CD4-positive, CD25-positive, alpha-beta regulatory T cell (primary cell): ENCODE measurements around the gene PDZD7. TPM values are rescaled to one million over a fixed set of nuclear protein-coding genes. Genes with fewer than 3 reads are reported as not detected.

Experiments used
- ATAC-seq, 2 donors: fragments of 150-1000 bp; cut with Tn5 transposase; one replicate each; pipeline ENCODE4 v1.10.0; 2021; ENCODE audit warnings: low read depth in 2 of 2, moderate number of reproducible peaks in 2 of 2, moderate library complexity in 1 of 2
- DNase-seq, 3 donors: peaks; one replicate each; pipeline versions ENCODE4 v3.0.0 to v3.0.0-alpha.2; 2012 to 2022; ENCODE audit warnings: mixed read lengths in 1 of 3
- H3K27ac ChIP-seq: one replicate; pipeline ENCODE4 v1.7.0; 2013; ENCODE audit warnings: mild to moderate bottlenecking, low read length; ENCODE audit not compliant: insufficient read depth, poor library complexity, severe bottlenecking
- H3K27me3 ChIP-seq: one replicate; pipeline ENCODE4 v1.7.0; 2013; ENCODE audit warnings: low read length; ENCODE audit not compliant: control insufficient read depth, insufficient read depth
- H3K36me3 ChIP-seq: one replicate; pipeline ENCODE4 v1.7.0; 2013; ENCODE audit warnings: mild to moderate bottlenecking, low read length, moderate library complexity; ENCODE audit not compliant: control insufficient read depth, insufficient read depth
- H3K4me1 ChIP-seq: 2 replicates; pipeline ENCODE4 v1.7.0; 2013; ENCODE audit warnings: mild to moderate bottlenecking, low read length; ENCODE audit not compliant: insufficient read depth, control insufficient read depth, poor library complexity, severe bottlenecking
- H3K4me3 ChIP-seq: one replicate; pipeline ENCODE4 v1.7.0; 2013; ENCODE audit warnings: low read depth, mild to moderate bottlenecking, low read length, moderate library complexity
- H3K9me3 ChIP-seq, 2 experiments: 1 replicate in 1 of 2; 2 replicates in 1 of 2; pipeline ENCODE4 v1.7.0; 2013; ENCODE audit warnings: low read length in 2 of 2, mild to moderate bottlenecking in 1 of 2, moderate library complexity in 1 of 2; ENCODE audit not compliant: control insufficient read depth in 2 of 2
- H3K27ac Mint-ChIP-seq, 3 donors: one replicate each; pipeline ENCODE4 v1.8.0; 2020 to 2022; ENCODE audit warnings: mild to moderate bottlenecking in 3 of 3, mixed read lengths in 3 of 3, moderate library complexity in 2 of 3
- H3K27me3 Mint-ChIP-seq: one replicate; pipeline ENCODE4 v1.8.0; 2022; ENCODE audit warnings: mild to moderate bottlenecking, mixed read lengths
- H3K36me3 Mint-ChIP-seq: one replicate; pipeline ENCODE4 v1.8.0; 2020; ENCODE audit warnings: mixed read lengths
- H3K4me1 Mint-ChIP-seq, 4 donors: one replicate each; pipeline ENCODE4 v1.8.0; 2020 to 2022; ENCODE audit warnings: mixed read lengths in 4 of 4, mild to moderate bottlenecking in 1 of 4
- H3K4me3 Mint-ChIP-seq, 4 donors: one replicate each; pipeline ENCODE4 v1.8.0; 2020 to 2022; ENCODE audit warnings: mild to moderate bottlenecking in 4 of 4, mixed read lengths in 4 of 4, moderate library complexity in 3 of 4
- H3K9me3 Mint-ChIP-seq, 7 donors: one replicate each; pipeline ENCODE4 v1.8.0; 2020 to 2022; ENCODE audit warnings: mixed read lengths in 7 of 7, mild to moderate bottlenecking in 3 of 7, moderate library complexity in 2 of 7
- polyA plus RNA-seq, 4 donors: library from polyadenylated mRNA; unstranded; fragments of 300-500 nt; fragmentation: Illumina TruSeq; gene quantifications; one replicate each; pipeline ENCODE4 v1.2.3, GENCODE V29; 2021
- total RNA-seq: library from RNA; stranded (reverse); gene quantifications from one replicate; pipeline ENCODE4 v1.2.3, GENCODE V29; 2022

The PDZD7 gene
- total and polyA plus RNA-seq, 5 donors from 2014 or later = 0.59 to 3.5 (median 0.78) TPM

- Mint-ChIP-seq H3K9me3 (no peaks in the 10 kb centered on the region), H3K27me3 (peaks cover 21% of the 10 kb centered on the region), H3K36me3 (peaks cover 3% of the 10 kb centered on the region), H3K4me3 (peak overlapping the region; percentile 92 to 95 (median 94)), H3K4me1 (peaks cover 6 to 36% (median 16%) of the 10 kb centered on the region in 4 donors), H3K27ac (peak overlapping the region; percentile 40 to 95 (median 93))
- peak; percentile 82 to 94 (median 93) for DNase-seq
- Histone ChIP-seq H3K4me1 (peaks cover 37% of the 10 kb centered on the region), H3K27me3 (peaks cover 14% of the 10 kb centered on the region), H3K4me3 (peak overlapping the region; percentile 97), H3K27ac (peak overlapping the region; percentile 86), H3K36me3 (no peaks in the 10 kb centered on the region), H3K9me3 (no peaks in the 10 kb centered on the region)
- peak; percentile 69 to 73 for ATAC-seq
Observed at GRCh38 chr10:101060036-101060950, 29.4 kb upstream of the PDZD7 start.

DNA sequence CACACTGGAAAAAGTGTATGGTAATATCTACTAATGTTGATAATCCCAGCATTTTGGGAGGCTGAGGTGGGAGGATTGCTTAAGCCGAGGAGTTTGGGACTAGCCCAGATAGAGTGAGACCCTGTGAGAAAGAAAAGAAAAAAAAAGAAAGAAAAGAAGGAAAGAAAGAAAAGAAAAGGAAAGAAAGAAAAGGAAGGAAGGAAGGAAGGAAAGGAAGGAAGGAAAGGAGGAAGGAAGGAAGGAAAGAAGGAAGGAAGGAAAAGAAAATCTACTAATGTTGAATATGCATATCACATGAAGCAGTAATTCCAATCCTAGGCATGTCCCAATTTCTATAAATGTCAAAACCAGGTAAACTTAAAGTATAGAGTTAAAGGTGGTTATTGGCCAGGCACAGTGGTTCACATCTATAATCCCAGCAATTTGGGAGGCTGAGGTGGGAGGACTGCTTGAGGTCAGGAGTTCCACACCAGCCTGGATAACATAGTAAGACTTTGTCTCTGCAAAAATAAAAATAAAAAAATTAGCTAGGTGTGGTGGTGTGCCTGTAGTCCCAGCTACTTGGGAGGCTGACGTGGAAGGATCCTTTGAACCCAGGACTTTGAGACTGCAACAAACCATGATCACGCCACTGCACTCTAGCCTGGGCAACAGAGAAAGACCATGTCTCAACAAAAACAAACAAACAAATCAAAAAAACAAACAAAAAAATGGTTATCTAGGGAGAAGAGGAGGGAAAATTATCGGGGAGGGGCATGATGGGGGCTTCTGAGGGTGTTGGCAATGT is 25.6 kb upstream of the PDZD7 start:
- Histone ChIP-seq H3K27ac (no peak overlapping the region), H3K4me3 (no peak overlapping the region), H3K27me3 (no peaks in the 10 kb centered on the region), H3K9me3 (no peaks in the 10 kb centered on the region), H3K36me3 (no peaks in the 10 kb centered on the region), H3K4me1 (peaks cover 18% of the 10 kb centered on the region)
- Mint-ChIP-seq H3K27me3 (peaks cover 5% of the 10 kb centered on the region), H3K36me3 (no peaks in the 10 kb centered on the region), H3K9me3 (no peaks in the 10 kb centered on the region), H3K27ac (peak overlapping the region in 1 of 3 donors; percentile 90), H3K4me3 (peak overlapping the region in 2 of 4 donors; percentile 6 to 92), H3K4me1 (peaks cover 6 to 16% (median 14%) of the 10 kb centered on the region in 4 donors)
- no peak for ATAC-seq
- no peak for DNase-seq

- H3K9me3 Mint-ChIP-seq = no peaks in the 10 kb centered on the region
- H3K27me3 ChIP-seq = no peaks in the 10 kb centered on the region
- ATAC-seq = no peak
Observed at GRCh38 chr10:101055411-101055810, 24.5 kb upstream of the PDZD7 start.

GRCh38 chr10:101054876-101055275 is 23.9 kb upstream of the PDZD7 start:
- no peak overlapping the region for H3K4me3 ChIP-seq
- no peak overlapping the region for H3K27ac Mint-ChIP-seq
- DNase-seq = no peak
- no peaks in the 10 kb centered on the region for H3K9me3 Mint-ChIP-seq
- no peaks in the 10 kb centered on the region for H3K36me3 ChIP-seq
- no peaks in the 10 kb centered on the region for H3K27me3 ChIP-seq
- H3K4me1 Mint-ChIP-seq = peaks cover 7 to 17% (median 7%) of the 10 kb centered on the region in 4 donors
- H3K4me1 ChIP-seq = peaks cover 13% of the 10 kb centered on the region
- H3K9me3 ChIP-seq = no peaks in the 10 kb centered on the region
- H3K4me3 Mint-ChIP-seq = peak overlapping the region in 1 of 4 donors; percentile 73
- peaks cover 3% of the 10 kb centered on the region for H3K36me3 Mint-ChIP-seq
- H3K27ac ChIP-seq = no peak overlapping the region
- H3K27me3 Mint-ChIP-seq = peaks cover 7% of the 10 kb centered on the region
- ATAC-seq = no peak

More at GRCh38 chr10:101055411-101055810, 24.5 kb upstream of the PDZD7 start:
- no peak overlapping the region for H3K4me3 ChIP-seq
- H3K4me1 ChIP-seq = peaks cover 13% of the 10 kb centered on the region
- H3K9me3 ChIP-seq = no peaks in the 10 kb centered on the region
- Mint-ChIP-seq H3K36me3 (peaks cover 3% of the 10 kb centered on the region), H3K27ac (no peak overlapping the region), H3K27me3 (peaks cover 5% of the 10 kb centered on the region), H3K4me3 (peak overlapping the region in 1 of 4 donors; percentile 73), H3K4me1 (peaks cover 9 to 16% (median 11%) of the 10 kb centered on the region in 4 donors)
- H3K27ac ChIP-seq = no peak overlapping the region
- DNase-seq = no peak
- H3K36me3 ChIP-seq = no peaks in the 10 kb centered on the region

- Mint-ChIP-seq H3K27me3 (peaks cover 13% of the 10 kb centered on the region), H3K36me3 (peaks cover 3% of the 10 kb centered on the region), H3K4me3 (no peak overlapping the region), H3K4me1 (peaks cover 4 to 17% (median 6%) of the 10 kb centered on the region in 4 donors), H3K27ac (no peak overlapping the region), H3K9me3 (no peaks in the 10 kb centered on the region)
- Histone ChIP-seq H3K27me3 (peaks cover under 1% of the 10 kb centered on the region), H3K27ac (no peak overlapping the region), H3K4me1 (peaks cover 11% of the 10 kb centered on the region), H3K36me3 (no peaks in the 10 kb centered on the region), H3K4me3 (no peak overlapping the region), H3K9me3 (no peaks in the 10 kb centered on the region)
- DNase-seq (no peak), ATAC-seq (no peak)
Observed at GRCh38 chr10:101054351-101054750, 23.4 kb upstream of the PDZD7 start.

- H3K36me3 ChIP-seq = no peaks in the 10 kb centered on the region
- H3K4me1 ChIP-seq = peaks cover 11% of the 10 kb centered on the region
- no peak overlapping the region for H3K27ac ChIP-seq
- Mint-ChIP-seq H3K4me1 (peaks cover 5 to 21% (median 10%) of the 10 kb centered on the region in 4 donors), H3K9me3 (no peaks in the 10 kb centered on the region), H3K4me3 (no peak overlapping the region), H3K36me3 (peaks cover 3% of the 10 kb centered on the region), H3K27ac (no peak overlapping the region), H3K27me3 (peaks cover 21% of the 10 kb centered on the region)
- no peak for DNase-seq
- H3K27me3 ChIP-seq = peaks cover 9% of the 10 kb centered on the region
- H3K4me3 ChIP-seq = no peak overlapping the region
- ATAC-seq = no peak
- no peaks in the 10 kb centered on the region for H3K9me3 ChIP-seq
Observed at GRCh38 chr10:101053516-101053915, 22.6 kb upstream of the PDZD7 start.

DNA sequence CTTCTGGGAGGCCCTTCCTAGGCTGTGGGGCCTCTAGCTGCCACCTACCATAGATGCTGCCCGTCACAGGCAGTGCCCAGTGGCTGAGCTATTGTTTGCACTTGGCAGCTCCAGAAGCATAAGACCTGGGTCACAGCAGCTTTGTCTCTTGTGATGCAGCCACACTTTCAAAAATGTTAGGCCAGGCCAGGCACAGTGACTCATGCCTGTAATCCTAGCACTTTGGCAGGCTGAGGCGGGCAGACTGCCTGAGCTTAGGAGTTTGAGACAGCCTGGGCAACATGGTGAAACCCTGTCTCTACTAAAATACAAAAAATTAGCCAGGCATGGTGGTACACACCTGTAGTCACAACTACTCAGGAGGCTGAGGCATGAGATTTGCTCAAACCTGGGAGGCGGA is 21.4 kb upstream of the PDZD7 start:
- Histone ChIP-seq H3K36me3 (no peaks in the 10 kb centered on the region), H3K4me1 (peaks cover 11% of the 10 kb centered on the region), H3K27ac (no peak overlapping the region), H3K27me3 (peaks cover 10% of the 10 kb centered on the region), H3K9me3 (no peaks in the 10 kb centered on the region), H3K4me3 (no peak overlapping the region)
- Mint-ChIP-seq H3K4me1 (peaks cover 5 to 25% (median 10%) of the 10 kb centered on the region in 4 donors), H3K27me3 (peaks cover 33% of the 10 kb centered on the region), H3K36me3 (peaks cover 3% of the 10 kb centered on the region), H3K4me3 (no peak overlapping the region), H3K9me3 (no peaks in the 10 kb centered on the region), H3K27ac (no peak overlapping the region)
- DNase-seq (no peak), ATAC-seq (no peak)
